Measurements from ENCODE around the gene PTGES2. TPM values are rescaled to one million over a fixed set of nuclear protein-coding genes. Genes with fewer than 3 reads are reported as not detected.

Gene PTGES2
- total and polyA plus RNA-seq, 2 of the 13 experiments (the other 11 are each of a cell fraction or from before 2014, with no cell fraction given), result 63.7 to 79.8 TPM

DNA sequence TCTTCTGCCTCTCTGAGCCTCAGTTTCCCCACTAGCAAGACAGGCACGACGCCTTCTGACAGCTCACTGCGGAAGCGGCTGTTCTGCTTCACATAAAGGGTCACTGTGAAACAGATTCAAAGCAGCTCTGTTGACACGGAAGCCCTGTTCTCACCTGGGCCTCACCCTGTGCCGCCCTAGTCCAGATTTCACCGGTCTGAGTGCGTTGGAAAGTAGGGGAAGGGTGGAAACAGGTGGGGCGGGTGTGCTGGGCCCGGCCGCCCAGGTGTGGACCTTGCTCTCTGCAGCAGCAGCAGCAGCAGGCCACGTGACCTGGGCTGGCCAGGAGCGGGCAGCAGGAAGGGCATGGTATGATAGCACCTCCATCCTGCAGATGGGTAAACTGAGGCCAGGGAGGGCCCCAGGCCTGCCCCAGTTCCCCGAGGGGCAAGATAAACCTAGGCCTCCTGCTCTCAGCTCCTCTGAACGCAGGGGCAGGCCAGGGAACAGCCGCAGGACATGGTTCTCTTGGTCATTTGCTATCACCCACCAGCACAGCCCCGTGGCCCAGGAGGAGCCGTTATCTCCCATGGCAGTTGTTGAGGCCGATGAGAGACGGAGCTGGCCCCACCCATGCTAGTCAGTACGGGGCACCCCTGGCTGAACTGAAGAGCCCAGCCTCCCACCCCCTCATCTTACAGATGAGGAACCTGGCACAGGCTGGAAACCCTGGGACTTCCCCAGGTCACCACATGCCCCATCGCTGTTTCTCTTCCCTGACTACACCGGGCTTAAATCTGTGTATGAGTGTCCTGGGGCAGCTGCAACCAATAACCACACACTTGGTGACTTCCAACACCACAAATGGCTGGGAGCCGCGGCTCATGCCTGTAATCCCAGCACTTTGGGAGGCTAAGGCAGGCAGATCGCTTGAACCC, 12.1 kb downstream of the PTGES2 start (continued):
- TF ChIP-seq, protein P1, sequence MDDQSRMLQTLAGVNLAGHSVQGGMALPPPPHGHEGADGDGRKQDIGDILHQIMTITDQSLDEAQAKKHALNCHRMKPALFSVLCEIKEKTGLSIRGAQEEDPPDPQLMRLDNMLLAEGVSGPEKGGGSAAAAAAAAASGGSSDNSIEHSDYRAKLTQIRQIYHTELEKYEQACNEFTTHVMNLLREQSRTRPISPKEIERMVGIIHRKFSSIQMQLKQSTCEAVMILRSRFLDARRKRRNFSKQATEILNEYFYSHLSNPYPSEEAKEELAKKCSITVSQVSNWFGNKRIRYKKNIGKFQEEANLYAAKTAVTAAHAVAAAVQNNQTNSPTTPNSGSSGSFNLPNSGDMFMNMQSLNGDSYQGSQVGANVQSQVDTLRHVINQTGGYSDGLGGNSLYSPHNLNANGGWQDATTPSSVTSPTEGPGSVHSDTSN (CRISPR knock-in tag; IDR thresholded peaks at IDR 0.05; ENCODE audit: borderline replicate concordance), result no peak
- TF ChIP-seq ZMAT3 (CRISPR knock-in tag; conservative IDR thresholded peaks at IDR 0.05) (peak; percentile 93), CBX1 (IDR thresholded peaks at IDR 0.05; ENCODE audit: low read depth) (peak; percentile 41), PTBP1 (IDR thresholded peaks at IDR 0.05; ENCODE audit: low read depth, low read length, poor library complexity, severe bottlenecking) (no peak), ZNF839 (CRISPR knock-in tag; IDR thresholded peaks at IDR 0.05; ENCODE audit: borderline replicate concordance) (no peak), ZNF124 (CRISPR knock-in tag; IDR thresholded peaks at IDR 0.05) (no peak), NR2F2 (IDR thresholded peaks at IDR 0.05; ENCODE audit: borderline replicate concordance, low read depth) (peak; percentile 82; the same call in 1 of the 2 replicates), ZEB1 (IDR thresholded peaks at IDR 0.05; ENCODE audit: insufficient replicate concordance, low read depth) (peak; percentile 99), ZNF891 (CRISPR knock-in tag; IDR thresholded peaks at IDR 0.05) (no peak), ZNF572 (CRISPR knock-in tag; IDR thresholded peaks at IDR 0.05) (no peak; the same call in 1 of the 2 replicates), KMT2A (CRISPR knock-in tag; IDR thresholded peaks at IDR 0.05) (peak; percentile 78; the same call in 1 of the 2 replicates), SP2 (CRISPR knock-in tag; IDR thresholded peaks at IDR 0.05) (no peak), ZFX (CRISPR knock-in tag; IDR thresholded peaks at IDR 0.05; ENCODE audit: low read depth) (peak; percentile 94), MATR3 (CRISPR knock-in tag; IDR thresholded peaks at IDR 0.05) (no peak), EHMT2 (IDR thresholded peaks at IDR 0.05; ENCODE audit: borderline replicate concordance, low read depth, low read length) (no peak), CCAR2 (optimal IDR thresholded peaks at IDR 0.05; ENCODE audit: low read depth, low read length) (no peak), ZFP82 (CRISPR knock-in tag; IDR thresholded peaks at IDR 0.05; ENCODE audit: borderline replicate concordance) (peak; percentile 60; the same call in 1 of the 2 replicates), ZNF746 (CRISPR knock-in tag; IDR thresholded peaks at IDR 0.05) (peak; percentile 95), ZNF30 (CRISPR knock-in tag; IDR thresholded peaks at IDR 0.05) (no peak), SMARCE1 (IDR thresholded peaks at IDR 0.05; ENCODE audit: borderline replicate concordance) (no peak), MLLT10 (CRISPR knock-in tag; IDR thresholded peaks at IDR 0.05) (no peak)
- TF ChIP-seq, protein P2, sequence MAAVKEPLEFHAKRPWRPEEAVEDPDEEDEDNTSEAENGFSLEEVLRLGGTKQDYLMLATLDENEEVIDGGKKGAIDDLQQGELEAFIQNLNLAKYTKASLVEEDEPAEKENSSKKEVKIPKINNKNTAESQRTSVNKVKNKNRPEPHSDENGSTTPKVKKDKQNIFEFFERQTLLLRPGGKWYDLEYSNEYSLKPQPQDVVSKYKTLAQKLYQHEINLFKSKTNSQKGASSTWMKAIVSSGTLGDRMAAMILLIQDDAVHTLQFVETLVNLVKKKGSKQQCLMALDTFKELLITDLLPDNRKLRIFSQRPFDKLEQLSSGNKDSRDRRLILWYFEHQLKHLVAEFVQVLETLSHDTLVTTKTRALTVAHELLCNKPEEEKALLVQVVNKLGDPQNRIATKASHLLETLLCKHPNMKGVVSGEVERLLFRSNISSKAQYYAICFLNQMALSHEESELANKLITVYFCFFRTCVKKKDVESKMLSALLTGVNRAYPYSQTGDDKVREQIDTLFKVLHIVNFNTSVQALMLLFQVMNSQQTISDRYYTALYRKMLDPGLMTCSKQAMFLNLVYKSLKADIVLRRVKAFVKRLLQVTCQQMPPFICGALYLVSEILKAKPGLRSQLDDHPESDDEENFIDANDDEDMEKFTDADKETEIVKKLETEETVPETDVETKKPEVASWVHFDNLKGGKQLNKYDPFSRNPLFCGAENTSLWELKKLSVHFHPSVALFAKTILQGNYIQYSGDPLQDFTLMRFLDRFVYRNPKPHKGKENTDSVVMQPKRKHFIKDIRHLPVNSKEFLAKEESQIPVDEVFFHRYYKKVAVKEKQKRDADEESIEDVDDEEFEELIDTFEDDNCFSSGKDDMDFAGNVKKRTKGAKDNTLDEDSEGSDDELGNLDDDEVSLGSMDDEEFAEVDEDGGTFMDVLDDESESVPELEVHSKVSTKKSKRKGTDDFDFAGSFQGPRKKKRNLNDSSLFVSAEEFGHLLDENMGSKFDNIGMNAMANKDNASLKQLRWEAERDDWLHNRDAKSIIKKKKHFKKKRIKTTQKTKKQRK (IDR thresholded peaks at IDR 0.05; ENCODE audit: low read length), result no peak
- TF ChIP-seq, protein P3, sequence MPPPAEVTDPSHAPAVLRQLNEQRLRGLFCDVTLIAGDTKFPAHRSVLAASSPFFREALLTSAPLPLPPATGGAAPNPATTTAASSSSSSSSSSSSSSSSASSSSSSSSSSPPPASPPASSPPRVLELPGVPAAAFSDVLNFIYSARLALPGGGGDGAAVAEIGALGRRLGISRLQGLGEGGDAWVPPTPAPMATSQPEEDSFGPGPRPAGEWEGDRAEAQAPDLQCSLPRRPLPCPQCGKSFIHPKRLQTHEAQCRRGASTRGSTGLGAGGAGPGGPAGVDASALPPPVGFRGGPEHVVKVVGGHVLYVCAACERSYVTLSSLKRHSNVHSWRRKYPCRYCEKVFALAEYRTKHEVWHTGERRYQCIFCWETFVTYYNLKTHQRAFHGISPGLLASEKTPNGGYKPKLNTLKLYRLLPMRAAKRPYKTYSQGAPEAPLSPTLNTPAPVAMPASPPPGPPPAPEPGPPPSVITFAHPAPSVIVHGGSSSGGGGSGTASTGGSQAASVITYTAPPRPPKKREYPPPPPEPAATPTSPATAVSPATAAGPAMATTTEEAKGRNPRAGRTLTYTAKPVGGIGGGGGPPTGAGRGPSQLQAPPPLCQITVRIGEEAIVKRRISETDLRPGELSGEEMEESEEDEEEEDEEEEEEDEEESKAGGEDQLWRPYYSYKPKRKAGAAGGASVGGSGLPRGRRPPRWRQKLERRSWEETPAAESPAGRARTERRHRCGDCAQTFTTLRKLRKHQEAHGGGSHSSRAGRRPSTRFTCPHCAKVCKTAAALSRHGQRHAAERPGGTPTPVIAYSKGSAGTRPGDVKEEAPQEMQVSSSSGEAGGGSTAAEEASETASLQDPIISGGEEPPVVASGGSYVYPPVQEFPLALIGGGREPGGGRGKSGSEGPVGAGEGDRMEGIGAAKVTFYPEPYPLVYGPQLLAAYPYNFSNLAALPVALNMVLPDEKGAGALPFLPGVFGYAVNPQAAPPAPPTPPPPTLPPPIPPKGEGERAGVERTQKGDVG (CRISPR knock-in tag; IDR thresholded peaks at IDR 0.05; ENCODE audit: borderline replicate concordance), result peak; percentile 75; the same call in 1 of the 2 replicates
